Measurements from ENCODE around the gene GSTM4.

The GSTM4 gene

DNA sequence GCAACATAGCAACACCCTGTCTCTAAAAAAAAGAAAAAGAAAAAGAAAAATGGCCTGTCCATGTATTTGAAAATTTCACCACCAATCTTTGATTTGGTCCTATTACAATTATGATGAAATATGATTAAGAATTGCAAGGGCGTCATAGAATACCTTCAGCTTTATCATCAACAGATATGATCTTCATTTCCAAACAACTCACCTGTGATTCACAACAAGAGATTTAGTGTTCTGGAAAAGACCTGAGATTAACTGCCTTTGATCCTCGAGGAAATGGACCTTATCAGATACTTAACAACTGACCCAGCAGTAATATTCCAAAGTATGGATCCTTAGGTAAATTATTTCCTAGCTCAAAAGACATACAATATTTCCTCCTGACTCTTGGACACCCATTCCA lies 3.5 kb upstream of the GSTM4 start:
- Histone ChIP-seq H2AFZ (ENCODE audit: low read depth, low read length) (no peak overlapping the region), H3K27me3 (ENCODE audit: control insufficient read depth in 1 of 2, insufficient read depth in 1 of 2, low read length in 2 of 2) (peaks cover 12% of the 10 kb centered on the region in 2 experiments), H2BK15ac (ENCODE audit: low read depth, poor library complexity, severe bottlenecking) (no peak overlapping the region), H3K14ac (ENCODE audit: low read length in 2 of 2) (no peak overlapping the region), H3K4me3 (ENCODE audit: insufficient read depth in 1 of 2, low read depth in 1 of 2, low read length in 2 of 2) (no peak overlapping the region), H3K18ac (ENCODE audit: low read depth in 1 of 2, low read length in 2 of 2) (no peak overlapping the region), H3K27ac (ENCODE audit: low read length, poor library complexity, severe bottlenecking) (no peak overlapping the region), H4K91ac (ENCODE audit: low read length) (no peak overlapping the region), H3K23ac (ENCODE audit: low read length in 2 of 2) (no peak overlapping the region), H3K4me1 (ENCODE audit: control insufficient read depth, insufficient read depth, low read depth, low read length) (peaks cover 14% of the 10 kb centered on the region), H2BK12ac (ENCODE audit: low read length in 2 of 2) (no peak overlapping the region), H2BK5ac (ENCODE audit: low read depth, low read length, poor library complexity, severe bottlenecking) (no peak overlapping the region), H3K4ac (ENCODE audit: low read depth in 1 of 2, low read length in 2 of 2) (no peak overlapping the region), H3K79me1 (replicated peaks; ENCODE audit: low read length, poor library complexity, severe bottlenecking) (no peaks in the 10 kb centered on the region), H4K8ac (ENCODE audit: low read length) (no peak overlapping the region), H3K9ac (ENCODE audit: low read length) (no peak overlapping the region), H2BK120ac (ENCODE audit: low read depth, low read length) (no peak overlapping the region), H3K9me3 (ENCODE audit: control insufficient read depth, low read length) (no peaks in the 10 kb centered on the region), H2AK5ac (ENCODE audit: low read length, severe bottlenecking) (no peak overlapping the region), H3K4me2 (ENCODE audit: low read length, poor library complexity, severe bottlenecking) (no peak overlapping the region), H3K36me3 (ENCODE audit: control insufficient read depth in 1 of 2, insufficient read depth in 2 of 2, low read depth in 1 of 2, low read length in 2 of 2) (no peaks in the 10 kb centered on the region)
- WGBS, result 75% methylated on average over 2 of the region's 2 CpGs
- no peak for DNase-seq

DNA sequence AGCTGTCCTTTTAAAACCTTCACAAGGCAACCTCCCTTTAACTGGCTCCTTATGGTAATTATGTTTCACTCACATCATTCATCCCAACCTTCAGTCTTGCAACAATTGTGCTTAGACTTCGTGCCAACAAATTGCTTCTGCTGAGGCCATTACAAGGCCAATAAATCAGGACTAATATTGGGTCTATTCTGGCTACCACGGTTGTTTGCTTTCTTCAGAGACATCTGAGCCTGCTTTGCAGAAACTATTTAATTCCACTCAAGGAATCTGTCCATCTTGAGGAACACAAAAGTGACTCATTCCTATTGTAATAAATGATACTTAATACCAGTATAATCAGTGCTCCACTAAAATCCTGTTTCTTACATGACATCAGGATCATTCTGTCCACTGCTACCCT lies 2.6 kb upstream of the GSTM4 start:
- DNase-seq, result no peak
- H2BK12ac ChIP-seq (ENCODE audit: low read length in 2 of 2), result no peak overlapping the region
- 60% methylated on average over 2 of the region's 2 CpGs for WGBS
- H3K9me3 ChIP-seq (ENCODE audit: control insufficient read depth, low read length), result no peaks in the 10 kb centered on the region
- H3K9ac ChIP-seq (ENCODE audit: low read length), result no peak overlapping the region
- no peak overlapping the region for H2BK120ac ChIP-seq (ENCODE audit: low read depth, low read length)
- no peak overlapping the region for H3K23ac ChIP-seq (ENCODE audit: low read length in 2 of 2)
- no peak overlapping the region for H4K91ac ChIP-seq (ENCODE audit: low read length)
- H3K27me3 ChIP-seq (ENCODE audit: control insufficient read depth in 1 of 2, insufficient read depth in 1 of 2, low read length in 2 of 2), result peaks cover 12% of the 10 kb centered on the region in 2 experiments
- no peak overlapping the region for H4K8ac ChIP-seq (ENCODE audit: low read length)
- H3K4me2 ChIP-seq (ENCODE audit: low read length, poor library complexity, severe bottlenecking), result no peak overlapping the region
- no peak overlapping the region for H2AK5ac ChIP-seq (ENCODE audit: low read length, severe bottlenecking)
- H3K14ac ChIP-seq (ENCODE audit: low read length in 2 of 2), result no peak overlapping the region
- H2BK15ac ChIP-seq (ENCODE audit: low read depth, poor library complexity, severe bottlenecking), result no peak overlapping the region
- peaks cover 14% of the 10 kb centered on the region for H3K4me1 ChIP-seq (ENCODE audit: control insufficient read depth, insufficient read depth, low read depth, low read length)
- H3K36me3 ChIP-seq (ENCODE audit: control insufficient read depth in 1 of 2, insufficient read depth in 2 of 2, low read depth in 1 of 2, low read length in 2 of 2), result no peaks in the 10 kb centered on the region
- no peak overlapping the region for H3K4ac ChIP-seq (ENCODE audit: low read depth in 1 of 2, low read length in 2 of 2)
- no peak overlapping the region for H3K4me3 ChIP-seq (ENCODE audit: insufficient read depth in 1 of 2, low read depth in 1 of 2, low read length in 2 of 2)
- H3K18ac ChIP-seq (ENCODE audit: low read depth in 1 of 2, low read length in 2 of 2), result no peak overlapping the region
- H2AFZ ChIP-seq (ENCODE audit: low read depth, low read length), result no peak overlapping the region
- H3K27ac ChIP-seq (ENCODE audit: low read length, poor library complexity, severe bottlenecking), result no peak overlapping the region
- no peaks in the 10 kb centered on the region for H3K79me1 ChIP-seq (replicated peaks; ENCODE audit: low read length, poor library complexity, severe bottlenecking)
- H2BK5ac ChIP-seq (ENCODE audit: low read depth, low read length, poor library complexity, severe bottlenecking), result no peak overlapping the region

DNA sequence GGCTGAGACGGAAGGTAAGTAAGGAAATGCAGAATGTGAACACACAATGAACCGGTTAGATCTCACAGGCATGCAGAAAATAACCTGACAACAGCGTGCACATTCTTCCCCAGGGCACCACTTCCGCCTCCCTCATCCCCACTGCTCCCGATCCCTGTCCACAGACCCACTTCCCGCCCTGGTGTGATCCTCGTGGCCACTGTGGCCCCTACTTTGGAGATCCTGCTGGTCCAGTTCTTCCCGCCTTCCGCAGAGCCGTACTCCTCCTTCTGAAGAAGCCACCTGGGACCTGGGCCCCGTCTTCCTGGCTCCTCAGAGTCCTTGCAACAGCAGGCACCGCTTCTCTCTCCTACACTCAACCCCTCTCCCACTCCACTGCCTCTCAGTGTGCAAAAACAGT lies 1.4 kb upstream of the GSTM4 start:
- H2AK5ac ChIP-seq (ENCODE audit: low read length, severe bottlenecking), result no peak overlapping the region
- no peak overlapping the region for H3K23ac ChIP-seq (ENCODE audit: low read length in 2 of 2)
- no peak overlapping the region for H4K8ac ChIP-seq (ENCODE audit: low read length)
- H2BK12ac ChIP-seq (ENCODE audit: low read length in 2 of 2), result no peak overlapping the region
- no peak overlapping the region for H3K27ac ChIP-seq (ENCODE audit: low read length, poor library complexity, severe bottlenecking)
- H3K27me3 ChIP-seq (ENCODE audit: control insufficient read depth in 1 of 2, insufficient read depth in 1 of 2, low read length in 2 of 2), result peaks cover 12% of the 10 kb centered on the region in 2 experiments
- H2BK5ac ChIP-seq (ENCODE audit: low read depth, low read length, poor library complexity, severe bottlenecking), result no peak overlapping the region
- no peak overlapping the region for H3K4me3 ChIP-seq (ENCODE audit: insufficient read depth in 1 of 2, low read depth in 1 of 2, low read length in 2 of 2)
- H3K14ac ChIP-seq (ENCODE audit: low read length in 2 of 2), result no peak overlapping the region
- 94% methylated on average over 12 of the region's 12 CpGs for WGBS
- H3K79me1 ChIP-seq (replicated peaks; ENCODE audit: low read length, poor library complexity, severe bottlenecking), result no peaks in the 10 kb centered on the region
- H2BK120ac ChIP-seq (ENCODE audit: low read depth, low read length), result no peak overlapping the region
- H3K9ac ChIP-seq (ENCODE audit: low read length), result no peak overlapping the region
- H3K4me1 ChIP-seq (ENCODE audit: control insufficient read depth, insufficient read depth, low read depth, low read length), result peaks cover 22% of the 10 kb centered on the region
- peak overlapping the region; percentile 2 for H4K91ac ChIP-seq (ENCODE audit: low read length)
- H3K36me3 ChIP-seq (ENCODE audit: control insufficient read depth in 1 of 2, insufficient read depth in 2 of 2, low read depth in 1 of 2, low read length in 2 of 2), result peaks cover 0 to 7% of the 10 kb centered on the region in 2 experiments
- H2AFZ ChIP-seq (ENCODE audit: low read depth, low read length), result no peak overlapping the region
- H2BK15ac ChIP-seq (ENCODE audit: low read depth, poor library complexity, severe bottlenecking), result no peak overlapping the region
- H3K4ac ChIP-seq (ENCODE audit: low read depth in 1 of 2, low read length in 2 of 2), result no peak overlapping the region
- no peak overlapping the region for H3K4me2 ChIP-seq (ENCODE audit: low read length, poor library complexity, severe bottlenecking)
- no peaks in the 10 kb centered on the region for H3K9me3 ChIP-seq (ENCODE audit: control insufficient read depth, low read length)
- DNase-seq, result no peak
- H3K18ac ChIP-seq (ENCODE audit: low read depth in 1 of 2, low read length in 2 of 2), result no peak overlapping the region

DNA sequence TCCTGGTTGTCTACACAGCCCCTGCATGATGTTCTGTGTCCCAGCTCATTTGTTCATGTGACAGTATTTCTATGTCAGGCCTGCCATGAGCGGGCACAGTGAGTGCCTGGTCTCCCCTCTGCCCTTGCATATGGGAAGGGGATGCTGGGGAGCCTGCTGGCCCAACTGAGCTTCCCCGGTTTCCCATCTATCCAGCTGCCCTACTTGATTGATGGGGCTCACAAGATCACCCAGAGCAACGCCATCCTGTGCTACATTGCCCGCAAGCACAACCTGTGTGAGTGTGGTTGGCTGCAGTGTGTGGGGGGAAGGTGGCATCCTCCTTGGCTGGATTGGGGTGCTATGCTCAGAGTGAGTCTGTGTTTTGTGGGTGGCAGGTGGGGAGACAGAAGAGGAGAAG lies 1.5 kb downstream of the GSTM4 start:
- Histone ChIP-seq H2AK5ac (ENCODE audit: low read length, severe bottlenecking) (no peak overlapping the region), H3K79me1 (replicated peaks; ENCODE audit: low read length, poor library complexity, severe bottlenecking) (no peaks in the 10 kb centered on the region), H2BK120ac (ENCODE audit: low read depth, low read length) (no peak overlapping the region), H3K4me3 (ENCODE audit: insufficient read depth in 1 of 2, low read depth in 1 of 2, low read length in 2 of 2) (no peak overlapping the region), H4K8ac (ENCODE audit: low read length) (no peak overlapping the region), H3K27ac (ENCODE audit: low read length, poor library complexity, severe bottlenecking) (no peak overlapping the region), H3K14ac (ENCODE audit: low read length in 2 of 2) (no peak overlapping the region), H3K4me2 (ENCODE audit: low read length, poor library complexity, severe bottlenecking) (no peak overlapping the region), H3K4me1 (ENCODE audit: control insufficient read depth, insufficient read depth, low read depth, low read length) (peaks cover 29% of the 10 kb centered on the region), H2BK12ac (ENCODE audit: low read length in 2 of 2) (no peak overlapping the region), H2BK15ac (ENCODE audit: low read depth, poor library complexity, severe bottlenecking) (no peak overlapping the region), H3K36me3 (ENCODE audit: control insufficient read depth in 1 of 2, insufficient read depth in 2 of 2, low read depth in 1 of 2, low read length in 2 of 2) (peaks cover 7% of the 10 kb centered on the region in 2 experiments), H4K91ac (ENCODE audit: low read length) (no peak overlapping the region), H3K4ac (ENCODE audit: low read depth in 1 of 2, low read length in 2 of 2) (no peak overlapping the region), H3K9ac (ENCODE audit: low read length) (no peak overlapping the region), H2AFZ (ENCODE audit: low read depth, low read length) (no peak overlapping the region), H3K27me3 (ENCODE audit: control insufficient read depth in 1 of 2, insufficient read depth in 1 of 2, low read length in 2 of 2) (peaks cover 0 to 4% of the 10 kb centered on the region in 2 experiments), H3K18ac (ENCODE audit: low read depth in 1 of 2, low read length in 2 of 2) (no peak overlapping the region), H3K9me3 (ENCODE audit: control insufficient read depth, low read length) (no peaks in the 10 kb centered on the region), H2BK5ac (ENCODE audit: low read depth, low read length, poor library complexity, severe bottlenecking) (no peak overlapping the region), H3K23ac (ENCODE audit: low read length in 2 of 2) (no peak overlapping the region)
- no peak for DNase-seq
- WGBS, result 92% methylated on average over 4 of the region's 4 CpGs

Measured in mesenchymal stem cell (in vitro differentiated cells and primary cell).